ENCODE measurements around the gene RASIP1.

GRCh38 chr19:48757089-48757675, 16.8 kb upstream of the RASIP1 start:
- TF ChIP-seq POLR2A (IDR thresholded peaks at IDR 0.05; ENCODE audit: control extremely low read depth in 1 of 2, low read depth in 2 of 2, low read length in 2 of 2): no peak
- TF ChIP-seq ZNF274 (IDR thresholded peaks at IDR 0.05; ENCODE audit: borderline replicate concordance, extremely low read depth, low read length): no peak
- TF ChIP-seq MAFK (IDR thresholded peaks at IDR 0.05; ENCODE audit: low read depth, low read length): no peak
- TF ChIP-seq CTCF (IDR thresholded peaks at IDR 0.05; ENCODE audit: control extremely low read depth in 1 of 3, insufficient read depth in 1 of 3, low read depth in 1 of 3, low read length in 3 of 3): no peak
- TF ChIP-seq JUN (IDR thresholded peaks at IDR 0.05; ENCODE audit: low read depth, low read length): no peak
- no peak for TF ChIP-seq POLR2AphosphoS5 (IDR thresholded peaks at IDR 0.05; ENCODE audit: low read depth, low read length)
- no peak for TF ChIP-seq SIN3A (conservative IDR thresholded peaks at IDR 0.05 in 1 of 2, IDR thresholded peaks at IDR 0.05 in 1 of 2; ENCODE audit: low read depth in 1 of 2, low read length in 2 of 2)
- no peak for TF ChIP-seq MAX (IDR thresholded peaks at IDR 0.05)
- no peak for TF ChIP-seq CREB1 (IDR thresholded peaks at IDR 0.05)
- TF ChIP-seq JUND (IDR thresholded peaks at IDR 0.05; ENCODE audit: low read length): no peak

Measured in H1 (cell line).